ENCODE data around the gene PLA2G4D.

PLA2G4D gene

GRCh38 chr15:42050484-42051255 is 43.7 kb downstream of the PLA2G4D start:
- 0 out of 2 replicates have a peak, but pooled peaks cover 4% of the 10 kb centered on the region for H3K27me3 ChIP-seq (ENCODE audit: insufficient read depth, low read length)
- no peak overlapping the region for H3K9ac ChIP-seq (ENCODE audit: low read length)
- H3F3A ChIP-seq (ENCODE audit: insufficient read depth, low read length) = no peaks in the 10 kb centered on the region
- no peaks in the 10 kb centered on the region for H3K4me1 ChIP-seq (ENCODE audit: insufficient read depth, low read length, severe bottlenecking)
- H3K79me2 ChIP-seq (ENCODE audit: insufficient read depth, low read length) = no peaks in the 10 kb centered on the region
- H4K20me1 ChIP-seq (ENCODE audit: insufficient read depth, low read length) = no peaks in the 10 kb centered on the region
- no peak overlapping the region for H3K27ac ChIP-seq (ENCODE audit: low read depth, low read length, poor library complexity, severe bottlenecking)
- no peak for TF ChIP-seq CTCF (IDR thresholded peaks at IDR 0.05; ENCODE audit: low read length)
- no peak for TF ChIP-seq EZH2 (IDR thresholded peaks at IDR 0.05; ENCODE audit: borderline replicate concordance, low read length)
- H3K36me3 ChIP-seq (ENCODE audit: insufficient read depth, low read length) = no peaks in the 10 kb centered on the region
- no peaks in the 10 kb centered on the region for H3K9me2 ChIP-seq (ENCODE audit: low read depth, low read length)
- no peak overlapping the region for H3K4me3 ChIP-seq (ENCODE audit: low read depth, low read length, poor library complexity, severe bottlenecking)
- H2AFZ ChIP-seq (ENCODE audit: low read length) = no peak overlapping the region
- H3K4me2 ChIP-seq (ENCODE audit: low read length) = no peak overlapping the region
- H3K9me3 ChIP-seq (ENCODE audit: low read length) = no peaks in the 10 kb centered on the region

GRCh38 chr15:42048821-42049200 is 45.6 kb downstream of the PLA2G4D start:
- H3K27me3 ChIP-seq (ENCODE audit: insufficient read depth, low read length) = 0 out of 2 replicates have a peak, but pooled peaks cover 8% of the 10 kb centered on the region
- no peaks in the 10 kb centered on the region for H3K4me1 ChIP-seq (ENCODE audit: insufficient read depth, low read length, severe bottlenecking)
- no peak overlapping the region for H2AFZ ChIP-seq (ENCODE audit: low read length)
- no peak for TF ChIP-seq CTCF (IDR thresholded peaks at IDR 0.05; ENCODE audit: low read length)
- TF ChIP-seq EZH2 (IDR thresholded peaks at IDR 0.05; ENCODE audit: borderline replicate concordance, low read length) = no peak
- H3K9me3 ChIP-seq (ENCODE audit: low read length) = no peaks in the 10 kb centered on the region
- H3F3A ChIP-seq (ENCODE audit: insufficient read depth, low read length) = no peaks in the 10 kb centered on the region
- no peak overlapping the region for H3K9ac ChIP-seq (ENCODE audit: low read length)
- no peaks in the 10 kb centered on the region for H4K20me1 ChIP-seq (ENCODE audit: insufficient read depth, low read length)
- H3K36me3 ChIP-seq (ENCODE audit: insufficient read depth, low read length) = no peaks in the 10 kb centered on the region
- H3K27ac ChIP-seq (ENCODE audit: low read depth, low read length, poor library complexity, severe bottlenecking) = no peak overlapping the region
- no peak overlapping the region for H3K4me2 ChIP-seq (ENCODE audit: low read length)
- no peak overlapping the region for H3K4me3 ChIP-seq (ENCODE audit: low read depth, low read length, poor library complexity, severe bottlenecking)
- no peaks in the 10 kb centered on the region for H3K9me2 ChIP-seq (ENCODE audit: low read depth, low read length)
- no peaks in the 10 kb centered on the region for H3K79me2 ChIP-seq (ENCODE audit: insufficient read depth, low read length)

- H3K9ac ChIP-seq (ENCODE audit: low read length) = no peak overlapping the region
- H3K9me2 ChIP-seq (ENCODE audit: low read depth, low read length) = no peaks in the 10 kb centered on the region
- H3K79me2 ChIP-seq (ENCODE audit: insufficient read depth, low read length) = no peaks in the 10 kb centered on the region
- no peak overlapping the region for H3K4me3 ChIP-seq (ENCODE audit: low read depth, low read length, poor library complexity, severe bottlenecking)
- no peak overlapping the region for H2AFZ ChIP-seq (ENCODE audit: low read length)
- H3K9me3 ChIP-seq (ENCODE audit: low read length) = no peaks in the 10 kb centered on the region
- no peak for TF ChIP-seq CTCF (IDR thresholded peaks at IDR 0.05; ENCODE audit: low read length)
- no peak for TF ChIP-seq EZH2 (IDR thresholded peaks at IDR 0.05; ENCODE audit: borderline replicate concordance, low read length)
- no peak overlapping the region for H3K4me2 ChIP-seq (ENCODE audit: low read length)
- no peaks in the 10 kb centered on the region for H3K36me3 ChIP-seq (ENCODE audit: insufficient read depth, low read length)
- no peaks in the 10 kb centered on the region for H3K4me1 ChIP-seq (ENCODE audit: insufficient read depth, low read length, severe bottlenecking)
- no peaks in the 10 kb centered on the region for H3F3A ChIP-seq (ENCODE audit: insufficient read depth, low read length)
- H3K27ac ChIP-seq (ENCODE audit: low read depth, low read length, poor library complexity, severe bottlenecking) = no peak overlapping the region
- H4K20me1 ChIP-seq (ENCODE audit: insufficient read depth, low read length) = no peaks in the 10 kb centered on the region
- 0 out of 2 replicates have a peak, but pooled peaks cover 8% of the 10 kb centered on the region for H3K27me3 ChIP-seq (ENCODE audit: insufficient read depth, low read length)
These were observed 46.1 kb downstream of the PLA2G4D start for GRCh38 chr15:42048080-42048820.
